H1 (cell line): ENCODE data around the gene KDM8. TPM values are rescaled to one million over a fixed set of nuclear protein-coding genes. Genes with fewer than 3 reads are reported as not detected.

Source experiments
- CTCF ChIA-PET: fragments of 300-600 bp; sonication (Branson Sonifier 250); formaldehyde crosslinking; loops from one replicate; lab custom pipeline; 2021; ENCODE audit not compliant: partially characterized antibody; lab: Charles Lee
- POLR2A ChIA-PET: fragments of 300-600 bp; sonication (Branson Sonifier 250); formaldehyde crosslinking; loops from one replicate; lab custom pipeline; 2021; ENCODE audit warnings: inconsistent platforms; ENCODE audit not compliant: partially characterized antibody; lab: Charles Lee
- DNase-seq, 2 experiments: peaks; one replicate each; pipeline versions ENCODE4 v3.0.0 to v3.0.0-alpha.2; 2010 to 2022; ENCODE audit warnings: low spot score in 2 of 2, low read depth in 1 of 2, mixed read lengths in 1 of 2
- FAIRE-seq: peaks from 2 replicates; lab custom pipeline; 2011; peaks lifted over from hg19 to GRCh38; lab: Jason Lieb, UNC
- H2AFZ ChIP-seq: 2 replicates; pipeline ENCODE4 v1.8.1; 2012; ENCODE audit warnings: low read length, inconsistent platforms
- H2AK5ac ChIP-seq: 2 replicates; pipeline ENCODE4 v1.6.1; 2013; ENCODE audit warnings: low read depth, low read length
- H2BK120ac ChIP-seq: replicated peaks from 2 replicates; pipeline ENCODE3; 2013; ENCODE audit warnings: low read depth, low read length, inconsistent platforms
- H2BK12ac ChIP-seq: 2 replicates; pipeline ENCODE4 v1.6.1; 2013; ENCODE audit warnings: low read depth, low read length
- H2BK15ac ChIP-seq: 2 replicates; pipeline ENCODE4 v1.6.1; 2013; ENCODE audit warnings: low read length
- H2BK20ac ChIP-seq: 2 replicates; pipeline ENCODE4 v1.6.1; 2013; ENCODE audit warnings: low read length
- H2BK5ac ChIP-seq: 2 replicates; pipeline ENCODE4 v1.6.1; 2013; ENCODE audit warnings: low read depth, low read length
- H3K14ac ChIP-seq: 2 replicates; pipeline ENCODE4 v1.6.1; 2013; ENCODE audit warnings: inconsistent platforms; ENCODE audit not compliant: insufficient read length
- H3K18ac ChIP-seq: 2 replicates; pipeline ENCODE4 v1.6.1; 2013; ENCODE audit warnings: low read length; ENCODE audit errors: extremely low read depth
- H3K23ac ChIP-seq: 2 replicates; pipeline ENCODE4 v1.6.1; 2013; ENCODE audit warnings: inconsistent platforms; ENCODE audit not compliant: insufficient read length
- H3K23me2 ChIP-seq: 2 replicates; pipeline ENCODE4 v1.6.1; 2013; ENCODE audit warnings: low read depth, low read length
- H3K27ac ChIP-seq: 2 replicates; pipeline ENCODE4 v1.6.1; 2011; ENCODE audit warnings: low read depth, low read length, inconsistent platforms
- H3K27me3 ChIP-seq, 4 experiments: replicated peaks in 1 of 4; 1 replicate in 1 of 4; 2 replicates in 3 of 4; pipeline versions ENCODE4 v1.6.1 to v1.8.1; 2011 to 2013; ENCODE audit warnings: low read length in 3 of 4, mild to moderate bottlenecking in 3 of 4, inconsistent platforms in 2 of 4, mixed read lengths in 2 of 4, moderate library complexity in 1 of 4; ENCODE audit not compliant: control insufficient read depth in 3 of 4, insufficient read depth in 3 of 4; ENCODE audit errors: extremely low read depth in 1 of 4
- H3K36me3 ChIP-seq, 4 experiments: 2 replicates each; pipeline versions ENCODE4 v1.6.1 to v1.8.1; 2011 to 2013; ENCODE audit warnings: mild to moderate bottlenecking in 4 of 4, low read length in 3 of 4, moderate library complexity in 2 of 4, control low read depth in 1 of 4, inconsistent platforms in 1 of 4; ENCODE audit not compliant: insufficient read depth in 4 of 4, control insufficient read depth in 2 of 4
- H3K4ac ChIP-seq: replicated peaks from 2 replicates; pipeline ENCODE3; 2013; ENCODE audit warnings: low read length, low read depth, mixed read lengths, inconsistent platforms; ENCODE audit not compliant: insufficient read length
- H3K4me1 ChIP-seq, 4 experiments: replicated peaks in 1 of 4; 1 replicate in 1 of 4; 2 replicates in 3 of 4; pipeline versions ENCODE4 v1.6.1 to v1.8.1; 2011 to 2013; ENCODE audit warnings: low read length in 3 of 4, inconsistent platforms in 2 of 4, mixed read lengths in 1 of 4; ENCODE audit not compliant: insufficient read depth in 4 of 4, control insufficient read depth in 3 of 4
- H3K4me2 ChIP-seq, 2 experiments: 2 replicates each; pipeline versions ENCODE4 v1.6.1 to v1.8.1; 2011 to 2013; ENCODE audit warnings: low read depth in 2 of 2, low read length in 2 of 2, control low read depth in 1 of 2, inconsistent platforms in 1 of 2, mild to moderate bottlenecking in 1 of 2; ENCODE audit not compliant: insufficient read depth in 1 of 2
- H3K4me3 ChIP-seq, 4 experiments: fragments of 200-600, 300-600 bp in 1 of 4; sonication (generic), shearing (Covaris generic), sonication (Bioruptor Twin) in 1 of 4; 2 replicates each; pipeline versions ENCODE4 v1.5.1 to v1.8.1; 2011 to 2016; ENCODE audit warnings: low read length in 4 of 4, low read depth in 3 of 4, control low read depth in 2 of 4, inconsistent platforms in 2 of 4, mild to moderate bottlenecking in 2 of 4, mixed read lengths in 1 of 4, moderate library complexity in 1 of 4; ENCODE audit not compliant: insufficient read depth in 2 of 4; ENCODE audit errors: extremely low read depth in 1 of 4
- H3K56ac ChIP-seq: replicated peaks from 2 replicates; pipeline ENCODE3; 2013; ENCODE audit warnings: low read depth, mild to moderate bottlenecking, mixed read lengths, low read length, inconsistent platforms; ENCODE audit not compliant: insufficient read length
- H3K79me1 ChIP-seq: 2 replicates; pipeline ENCODE4 v1.6.1; 2013; ENCODE audit warnings: low read depth, low read length, control low read depth
- H3K79me2 ChIP-seq, 2 experiments: 2 replicates each; pipeline versions ENCODE4 v1.6.1 to v1.8.1; 2012 to 2013; ENCODE audit warnings: low read length in 2 of 2, mild to moderate bottlenecking in 2 of 2, inconsistent platforms in 1 of 2; ENCODE audit not compliant: insufficient read depth in 2 of 2, control insufficient read depth in 1 of 2
- H3K9ac ChIP-seq, 4 experiments: replicated peaks in 1 of 4; 1 replicate in 1 of 4; 2 replicates in 3 of 4; pipeline versions ENCODE4 v1.6.1 to v1.8.1; 2011 to 2013; ENCODE audit warnings: low read depth in 3 of 4, low read length in 3 of 4, control low read depth in 2 of 4, mild to moderate bottlenecking in 2 of 4, moderate library complexity in 2 of 4, inconsistent platforms in 1 of 4; ENCODE audit errors: extremely low read depth in 1 of 4
- H3K9me3 ChIP-seq, 2 experiments: 2 replicates each; pipeline versions ENCODE4 v1.6.1 to v1.8.1; 2012 to 2013; ENCODE audit warnings: mild to moderate bottlenecking in 2 of 2, moderate library complexity in 2 of 2, control low read depth in 1 of 2, inconsistent platforms in 1 of 2, low read depth in 1 of 2, low read length in 1 of 2, mixed read lengths in 1 of 2; ENCODE audit not compliant: insufficient read depth in 2 of 2
- H4K20me1 ChIP-seq, 2 experiments: replicated peaks in 1 of 2; 2 replicates each; pipeline versions ENCODE3 to v1.8.1; 2011 to 2013; ENCODE audit warnings: inconsistent platforms in 2 of 2, low read length in 2 of 2, mild to moderate bottlenecking in 1 of 2; ENCODE audit not compliant: insufficient read depth in 2 of 2, control insufficient read depth in 1 of 2
- H4K5ac ChIP-seq: 2 replicates; pipeline ENCODE4 v1.6.1; 2013; ENCODE audit warnings: low read length, low read depth, mixed read lengths, inconsistent platforms; ENCODE audit not compliant: insufficient read length
- H4K8ac ChIP-seq: 2 replicates; pipeline ENCODE4 v1.8.0; 2013; ENCODE audit warnings: mild to moderate bottlenecking, moderate library complexity, low read length, inconsistent platforms; ENCODE audit not compliant: insufficient read depth; ENCODE audit errors: extremely low read depth
- H4K91ac ChIP-seq: replicated peaks from 2 replicates; pipeline ENCODE3; 2013; ENCODE audit warnings: low read length, mixed read lengths, inconsistent platforms; ENCODE audit not compliant: insufficient read length
- EGR1 ChIP-seq: IDR thresholded peaks from 2 replicates; pipeline ENCODE4 v1.6.1; 2011; ENCODE audit warnings: low read depth, low read length, borderline replicate concordance
- HDAC6 ChIP-seq: IDR thresholded peaks from one replicate; pipeline ENCODE4 v1.7.1; 2012; ENCODE audit warnings: low read depth, mild to moderate bottlenecking, inconsistent platforms, low read length, moderate library complexity
- WGBS, 2 experiments: shearing (Covaris generic) in 1 of 2; methylation state at CpG; one replicate each; pipeline versions ENCODE4 v1.1.6 to v1.1.7; 2013 to 2015; ENCODE audit warnings: low lambda C conversion rate in 2 of 2, mixed read lengths in 2 of 2, inconsistent platforms in 1 of 2, low coverage in 1 of 2, missing lambda C conversion rate in 1 of 2; ENCODE audit not compliant: insufficient replicate concordance in 2 of 2, insufficient coverage in 1 of 2, insufficient read length in 1 of 2; ENCODE audit errors: extremely low coverage in 1 of 2, missing lambda C conversion rate in 1 of 2; 5-methylcytosine and 5-hydroxymethylcytosine counted together
- polyA plus RNA-seq, 7 experiments: library from polyadenylated mRNA; depleted of rRNA in 3 of 7; stranded (reverse) in 5 of 7; unstranded in 2 of 7; fragments of >200 nt in 5 of 7; fragments of 200-250 nt in 2 of 7; gene quantifications; 1 replicate in 5 of 7; 2 replicates in 1 of 7; 4 replicates in 1 of 7; pipeline versions ENCODE4 v1.2.1 to v1.2.3, GENCODE V29; 2011 to 2013; ENCODE audit warnings: missing spikeins in 2 of 7, mixed read lengths in 2 of 7
- total RNA-seq: library from RNA; stranded (reverse); fragmentation: NEBNext Ultra II Directional; extraction: Animal tissue kit (Norgen Biotek cat#: 25700); gene quantifications from 2 replicates; pipeline ENCODE4 v1.2.1, GENCODE V29; 2021

KDM8 gene
- total and polyA plus RNA-seq, 2 of the 8 experiments (the other 6 are each of a cell fraction or from before 2014, with no cell fraction given): 10.3 to 12.8 TPM

DNA sequence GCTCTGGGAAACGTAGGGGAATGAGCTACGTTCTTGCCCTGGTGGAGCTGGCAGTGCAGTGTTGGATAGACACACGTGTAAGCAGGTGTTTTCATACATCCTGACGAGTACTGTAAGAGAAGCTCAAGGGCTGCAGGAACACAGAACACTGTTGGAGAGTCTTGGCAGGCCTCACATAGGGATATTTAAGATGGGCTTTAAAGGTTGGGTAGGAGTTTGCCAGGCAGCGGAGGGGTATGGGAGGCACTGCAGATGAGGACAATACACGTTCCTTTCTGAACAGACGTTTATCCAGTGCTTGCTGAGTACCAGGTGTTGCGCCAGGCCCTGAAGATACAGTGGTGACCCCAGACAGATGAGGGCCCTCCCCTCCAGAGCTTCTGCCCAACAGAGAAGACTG, 6.3 kb downstream of the KDM8 start:
- no peak overlapping the region for H2BK15ac ChIP-seq
- CTCF ChIA-PET: interaction anchor here (0.7 to 1.8 kb wide), 7 partner anchors 16 to 159 kb away, joined by 3 to 7 read pairs (median 3); no protein-coding TSS in a partner anchor

More for the DNA sequence above, 6.3 kb downstream of the KDM8 start:
- no peak overlapping the region for H2BK120ac ChIP-seq
- no peak overlapping the region for H3K18ac ChIP-seq
- no peak overlapping the region for H3K4me2 ChIP-seq
- peaks cover 0 to 7% of the 10 kb centered on the region in 2 experiments; a peak in 1 of 4 replicates for H3K79me2 ChIP-seq
- no peak overlapping the region for H4K5ac ChIP-seq
- H3K4ac ChIP-seq: no peak overlapping the region
- H3K79me1 ChIP-seq: no peaks in the 10 kb centered on the region
- no peaks in the 10 kb centered on the region for H3K27me3 ChIP-seq
- no peak overlapping the region for H3K4me3 ChIP-seq
- H2BK20ac ChIP-seq: no peak overlapping the region
- no peaks in the 10 kb centered on the region for H3K23me2 ChIP-seq
- no peak for TF ChIP-seq HDAC6
- no peak for TF ChIP-seq EGR1
- H4K20me1 ChIP-seq: peaks cover 0 to 2% of the 10 kb centered on the region in 2 experiments
- H3K9ac ChIP-seq: no peak overlapping the region
- 88% methylated on average over 8 of the region's 8 CpGs; no CpG with 5 or more reads in 1 of the 2 experiments for WGBS, 2 experiments
- H3K14ac ChIP-seq: no peak overlapping the region
- H3K4me1 ChIP-seq: no peaks in the 10 kb centered on the region
- H3K56ac ChIP-seq: no peak overlapping the region
- H2BK12ac ChIP-seq: no peak overlapping the region
- H2BK5ac ChIP-seq: no peak overlapping the region
- no peaks in the 10 kb centered on the region for H3K9me3 ChIP-seq
- H4K8ac ChIP-seq: no peak overlapping the region
- no peak for FAIRE-seq
- H3K23ac ChIP-seq: no peak overlapping the region
- DNase-seq: no peak
- POLR2A ChIA-PET: interaction anchor here (2.0 kb wide), 1 partner anchor 10 kb away, joined by 6 read pairs; no protein-coding TSS in a partner anchor
- no peak overlapping the region for H2AFZ ChIP-seq
- no peak overlapping the region for H2AK5ac ChIP-seq
- H3K36me3 ChIP-seq: peaks cover 0 to 11% (median 2%) of the 10 kb centered on the region in 4 experiments; a peak in 4 of 8 replicates
- H4K91ac ChIP-seq: no peak overlapping the region
- H3K27ac ChIP-seq: no peak overlapping the region
